HUES48 (cell line): ENCODE measurements around the gene UNC13A.
A peak's percentile ranks its signal among the peaks of the same experiment; 100 is the strongest.

Experiments
- H3K27ac ChIP-seq: one replicate; pipeline ENCODE4 v1.7.0; 2013; ENCODE audit warnings: low read depth, low read length, inconsistent platforms
- H3K27me3 ChIP-seq: 2 replicates; pipeline ENCODE4 v1.6.1; 2013; ENCODE audit warnings: mild to moderate bottlenecking, low read length; ENCODE audit not compliant: control insufficient read depth, insufficient read depth
- H3K36me3 ChIP-seq: 2 replicates; pipeline ENCODE4 v1.6.1; 2013; ENCODE audit warnings: low read length; ENCODE audit not compliant: control insufficient read depth, insufficient read depth
- H3K4me1 ChIP-seq: 2 replicates; pipeline ENCODE4 v1.6.1; 2013; ENCODE audit warnings: mild to moderate bottlenecking, low read length; ENCODE audit not compliant: control insufficient read depth, insufficient read depth
- H3K4me3 ChIP-seq: 2 replicates; pipeline ENCODE4 v1.5.1; 2013; ENCODE audit warnings: mild to moderate bottlenecking, low read depth, low read length
- H3K9ac ChIP-seq: 2 replicates; pipeline ENCODE4 v1.6.1; 2013; ENCODE audit warnings: mild to moderate bottlenecking, low read depth, low read length, moderate library complexity
- H3K9me3 ChIP-seq: 2 replicates; pipeline ENCODE4 v1.6.1; 2013; ENCODE audit warnings: low read length; ENCODE audit not compliant: control insufficient read depth, insufficient read depth

UNC13A gene

GRCh38 chr19:17615889-17616685 lies 72.1 kb downstream of the UNC13A start:
- Histone ChIP-seq H3K4me1 (0 out of 2 replicates have a peak, but pooled peaks cover 4% of the 10 kb centered on the region), H3K36me3 (peaks cover 27% of the 10 kb centered on the region), H3K27me3 (no peaks in the 10 kb centered on the region), H3K27ac (no peak overlapping the region), H3K4me3 (peak overlapping the region; percentile 46; the same call in 1 of the 2 replicates), H3K9ac (no peak overlapping the region), H3K9me3 (no peaks in the 10 kb centered on the region)

GRCh38 chr19:17614476-17614875 lies 73.7 kb downstream of the UNC13A start:
- no peak overlapping the region for H3K9ac ChIP-seq
- peaks cover 30% of the 10 kb centered on the region for H3K36me3 ChIP-seq
- no peaks in the 10 kb centered on the region for H3K9me3 ChIP-seq
- H3K4me1 ChIP-seq = 0 out of 2 replicates have a peak, but pooled peaks cover 4% of the 10 kb centered on the region
- no peaks in the 10 kb centered on the region for H3K27me3 ChIP-seq
- no peak overlapping the region for H3K4me3 ChIP-seq
- no peak overlapping the region for H3K27ac ChIP-seq

- no peaks in the 10 kb centered on the region for H3K9me3 ChIP-seq
- H3K36me3 ChIP-seq = peaks cover 16% of the 10 kb centered on the region
- H3K4me3 ChIP-seq = no peak overlapping the region
- no peaks in the 10 kb centered on the region for H3K27me3 ChIP-seq
- 0 out of 2 replicates have a peak, but pooled peaks cover 2% of the 10 kb centered on the region for H3K4me1 ChIP-seq
- no peak overlapping the region for H3K27ac ChIP-seq
- H3K9ac ChIP-seq = no peak overlapping the region
These were observed 76.5 kb downstream of the UNC13A start for GRCh38 chr19:17611462-17612244.

DNA sequence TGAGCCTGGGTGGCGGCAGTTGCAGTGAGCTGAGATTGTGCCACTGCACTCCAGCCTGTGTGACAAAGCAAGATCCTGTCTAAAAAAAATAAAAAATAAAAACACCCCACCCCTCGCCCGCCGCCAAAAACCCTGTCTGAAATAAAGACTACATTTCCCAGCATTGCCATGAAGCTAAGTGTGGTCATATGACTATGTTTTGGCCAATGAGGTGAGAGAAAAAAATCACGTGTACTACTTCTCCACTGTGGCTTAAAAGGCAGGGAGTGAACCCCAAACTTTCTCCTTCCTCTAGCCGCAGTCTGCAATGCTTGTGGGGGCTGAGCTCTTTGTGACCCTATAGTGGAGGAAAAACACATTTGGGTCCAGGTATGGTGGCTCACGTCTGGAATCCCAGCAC lies 77.8 kb downstream of the UNC13A start:
- H3K27me3 ChIP-seq = no peaks in the 10 kb centered on the region
- H3K9me3 ChIP-seq = no peaks in the 10 kb centered on the region
- H3K4me3 ChIP-seq = no peak overlapping the region
- no peak overlapping the region for H3K27ac ChIP-seq
- peaks cover 16% of the 10 kb centered on the region for H3K36me3 ChIP-seq
- H3K4me1 ChIP-seq = no peaks in the 10 kb centered on the region
- H3K9ac ChIP-seq = no peak overlapping the region

GRCh38 chr19:17607936-17608335 lies 80.2 kb downstream of the UNC13A start:
- no peak overlapping the region for H3K4me3 ChIP-seq
- no peaks in the 10 kb centered on the region for H3K4me1 ChIP-seq
- H3K36me3 ChIP-seq = peaks cover 13% of the 10 kb centered on the region
- H3K27ac ChIP-seq = no peak overlapping the region
- no peak overlapping the region for H3K9ac ChIP-seq
- no peaks in the 10 kb centered on the region for H3K27me3 ChIP-seq
- no peaks in the 10 kb centered on the region for H3K9me3 ChIP-seq

GRCh38 chr19:17606590-17607185 lies 81.5 kb downstream of the UNC13A start:
- Histone ChIP-seq H3K36me3 (peaks cover 10% of the 10 kb centered on the region), H3K4me1 (no peaks in the 10 kb centered on the region), H3K9ac (no peak overlapping the region), H3K27me3 (no peaks in the 10 kb centered on the region), H3K9me3 (no peaks in the 10 kb centered on the region), H3K27ac (no peak overlapping the region), H3K4me3 (peak overlapping the region; percentile 59)

DNA sequence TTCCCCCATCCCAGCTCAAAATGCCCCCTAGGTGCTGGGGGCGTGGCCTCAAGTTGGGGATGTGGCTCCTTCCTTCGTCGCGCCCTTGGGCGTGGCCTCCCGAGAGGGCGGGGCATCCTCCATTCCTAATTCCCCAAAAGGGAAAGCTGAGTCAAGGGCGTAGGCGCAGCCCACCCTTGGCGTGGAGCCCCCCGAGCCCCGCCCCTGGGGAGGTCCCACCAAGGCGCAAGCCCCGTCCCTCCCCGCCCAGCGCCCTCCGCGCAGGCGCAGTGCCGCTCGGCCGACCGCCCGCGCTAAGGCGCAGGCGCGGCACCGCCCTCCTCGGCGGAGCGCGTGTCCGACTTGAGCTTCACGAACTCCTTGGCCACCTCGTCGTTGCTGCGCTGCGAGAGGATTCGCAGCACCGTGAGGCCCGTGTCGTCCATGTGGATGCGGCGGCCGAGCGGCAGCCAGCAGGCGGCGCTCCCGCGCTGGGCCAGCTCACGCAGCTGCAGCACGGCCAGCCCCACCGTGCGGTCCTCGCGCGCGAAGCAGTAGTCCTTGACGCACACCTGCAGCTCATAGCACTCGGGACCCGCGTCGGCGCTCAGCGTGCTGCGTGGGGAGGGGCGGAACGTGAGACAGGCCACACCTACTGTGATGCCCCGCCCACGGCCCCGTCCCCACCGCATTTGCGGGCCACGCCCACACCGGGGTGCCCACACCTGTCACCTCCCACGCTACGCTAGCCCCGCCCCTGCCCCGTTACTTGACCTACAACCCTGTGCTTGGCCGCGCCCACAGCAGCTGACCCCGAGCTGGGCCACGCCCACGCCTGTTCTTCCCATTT lies 82.2 kb downstream of the UNC13A start:
- peak overlapping the region; percentile 95 for H3K27ac ChIP-seq
- H3K9ac ChIP-seq = peak overlapping the region; percentile 81; the same call in 1 of the 2 replicates
- no peaks in the 10 kb centered on the region for H3K9me3 ChIP-seq
- H3K27me3 ChIP-seq = no peaks in the 10 kb centered on the region
- no peaks in the 10 kb centered on the region for H3K4me1 ChIP-seq
- peaks cover 6% of the 10 kb centered on the region for H3K36me3 ChIP-seq
- H3K4me3 ChIP-seq = peak overlapping the region; percentile 59

DNA sequence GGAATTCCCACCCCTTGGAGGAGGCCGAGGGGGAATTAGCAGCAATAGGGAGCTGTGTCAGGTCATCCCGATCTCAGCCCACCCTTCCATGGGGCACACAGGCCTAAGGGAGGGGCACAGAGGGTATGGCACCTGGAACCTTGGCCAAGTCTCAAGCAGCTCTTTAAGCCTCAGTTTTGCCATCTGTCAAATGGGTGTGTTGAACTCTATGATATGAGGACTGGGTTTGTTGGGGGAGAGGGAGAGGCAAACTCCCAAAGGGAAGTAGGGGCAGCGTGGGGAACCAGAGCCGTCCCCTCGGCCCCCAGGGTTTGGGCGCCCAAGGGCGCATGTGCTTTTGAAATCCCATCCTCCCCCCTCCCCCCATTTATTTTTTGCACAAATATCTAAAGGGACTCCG lies 83.0 kb downstream of the UNC13A start:
- Histone ChIP-seq H3K9me3 (no peaks in the 10 kb centered on the region), H3K9ac (no peak overlapping the region), H3K36me3 (peaks cover 6% of the 10 kb centered on the region), H3K27ac (no peak overlapping the region), H3K4me3 (peak overlapping the region; percentile 27; the same call in 1 of the 2 replicates), H3K27me3 (no peaks in the 10 kb centered on the region), H3K4me1 (no peaks in the 10 kb centered on the region)

DNA sequence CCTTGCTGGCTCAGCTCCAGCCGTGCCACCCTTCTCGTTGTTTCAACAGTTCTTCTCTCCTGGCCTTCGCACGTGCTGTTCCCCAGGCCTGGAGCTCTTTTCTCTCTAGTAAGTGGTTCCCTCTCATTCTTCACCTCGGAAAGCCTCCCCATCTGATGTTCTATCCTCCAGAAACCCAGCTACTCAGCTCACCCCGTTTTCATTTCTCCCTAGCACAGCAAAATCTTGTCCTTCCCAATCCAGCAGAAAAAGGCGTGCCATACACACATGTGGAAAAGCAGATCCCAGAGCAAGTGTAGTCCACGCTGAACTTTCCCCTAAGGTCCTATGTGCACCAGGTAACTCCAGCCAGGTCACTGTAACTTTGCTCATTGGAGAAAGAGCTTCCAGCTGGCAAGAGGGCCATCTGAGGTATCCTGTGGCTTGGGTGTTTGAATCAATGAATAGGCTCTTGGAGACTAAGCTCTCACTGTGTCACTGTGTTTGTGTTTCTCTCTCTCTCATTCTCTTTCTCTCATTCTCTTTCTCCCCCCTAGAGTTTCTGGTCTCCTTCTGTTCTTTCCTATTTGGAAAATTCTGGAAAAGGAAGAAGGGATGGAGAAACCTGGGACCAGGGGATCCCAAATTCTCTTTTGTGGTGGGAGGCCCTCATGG lies 83.7 kb downstream of the UNC13A start:
- no peaks in the 10 kb centered on the region for H3K4me1 ChIP-seq
- no peaks in the 10 kb centered on the region for H3K9me3 ChIP-seq
- no peak overlapping the region for H3K4me3 ChIP-seq
- no peaks in the 10 kb centered on the region for H3K27me3 ChIP-seq
- no peak overlapping the region for H3K27ac ChIP-seq
- peaks cover 2% of the 10 kb centered on the region; the same call in 1 of the 2 replicates for H3K36me3 ChIP-seq
- H3K9ac ChIP-seq = no peak overlapping the region
